Nephron (organoid): ENCODE data around the gene STAMBP.

Source experiments
- H3K27ac Mint-ChIP-seq, 3 experiments: 2 replicates each; pipeline ENCODE4 v1.8.0; 2020; ENCODE audit warnings: mixed read lengths in 3 of 3, mild to moderate bottlenecking in 2 of 3, moderate library complexity in 1 of 3
- H3K27me3 Mint-ChIP-seq: 2 replicates; pipeline ENCODE4 v1.8.0; 2021; ENCODE audit warnings: low read depth, mild to moderate bottlenecking, moderate library complexity, mixed read lengths
- H3K36me3 Mint-ChIP-seq: 2 replicates; pipeline ENCODE4 v1.8.0; 2020; ENCODE audit warnings: low read depth, mixed read lengths
- H3K4me1 Mint-ChIP-seq: 2 replicates; pipeline ENCODE4 v1.8.0; 2020; ENCODE audit warnings: mixed read lengths
- H3K4me3 Mint-ChIP-seq, 3 experiments: 2 replicates each; pipeline ENCODE4 v1.8.0; 2020; ENCODE audit warnings: mild to moderate bottlenecking in 3 of 3, mixed read lengths in 3 of 3, moderate library complexity in 2 of 3
- H3K9me3 Mint-ChIP-seq: 2 replicates; pipeline ENCODE4 v1.8.0; 2020; ENCODE audit warnings: mixed read lengths
- CTCF ChIP-seq, 3 experiments: fragments of 200-600 bp; sonication (generic); IDR thresholded peaks; one replicate each; pipeline ENCODE4 v1.5.0; 2021; ENCODE audit warnings: antibody characterized with exemption in 3 of 3; ENCODE audit not compliant: unreplicated experiment in 3 of 3

Gene STAMBP

GRCh38 chr2:73828389-73828817, 358 bp upstream of the STAMBP start:
- Mint-ChIP-seq H3K27ac (peak overlapping the region; percentile 56 to 97 (median 78)), H3K36me3 (peaks cover 13% of the 10 kb centered on the region), H3K4me3 (peak overlapping the region; percentile 97 to 99 (median 98)), H3K4me1 (peaks cover 29% of the 10 kb centered on the region), H3K9me3 (no peaks in the 10 kb centered on the region), H3K27me3 (peaks cover 12% of the 10 kb centered on the region)
- no peak for TF ChIP-seq CTCF (IDR thresholded peaks at IDR 0.05; ENCODE audit: unreplicated experiment in 3 of 3)

- Mint-ChIP-seq H3K27me3 (peaks cover 6% of the 10 kb centered on the region), H3K4me1 (peaks cover 34% of the 10 kb centered on the region), H3K4me3 (peak overlapping the region; percentile 97 to 99 (median 98)), H3K36me3 (peaks cover 30% of the 10 kb centered on the region), H3K27ac (peak overlapping the region in 1 of 3 experiments; percentile 12), H3K9me3 (no peaks in the 10 kb centered on the region)
- no peak for TF ChIP-seq CTCF (IDR thresholded peaks at IDR 0.05; ENCODE audit: unreplicated experiment in 3 of 3)
These were observed 2.2 kb downstream of the STAMBP start for GRCh38 chr2:73830871-73831401.

- Mint-ChIP-seq H3K4me3 (no peak overlapping the region), H3K27ac (peak overlapping the region in 2 of 3 experiments; percentile 8 to 22), H3K36me3 (peaks cover 30% of the 10 kb centered on the region), H3K9me3 (no peaks in the 10 kb centered on the region), H3K4me1 (peaks cover 38% of the 10 kb centered on the region), H3K27me3 (no peaks in the 10 kb centered on the region)
- TF ChIP-seq CTCF (IDR thresholded peaks at IDR 0.05; ENCODE audit: unreplicated experiment in 3 of 3): no peak
These were observed 4.2 kb downstream of the STAMBP start for GRCh38 chr2:73832930-73833329.

GRCh38 chr2:73836141-73836943, 7.6 kb downstream of the STAMBP start:
- no peaks in the 10 kb centered on the region for H3K9me3 Mint-ChIP-seq
- H3K4me3 Mint-ChIP-seq: no peak overlapping the region
- H3K27ac Mint-ChIP-seq: no peak overlapping the region
- peaks cover 21% of the 10 kb centered on the region for H3K4me1 Mint-ChIP-seq
- no peaks in the 10 kb centered on the region for H3K27me3 Mint-ChIP-seq
- TF ChIP-seq CTCF (IDR thresholded peaks at IDR 0.05; ENCODE audit: unreplicated experiment in 3 of 3): no peak
- H3K36me3 Mint-ChIP-seq: peaks cover 47% of the 10 kb centered on the region

- Mint-ChIP-seq H3K27ac (peak overlapping the region in 1 of 3 experiments; percentile 11), H3K4me1 (peaks cover 15% of the 10 kb centered on the region), H3K36me3 (peaks cover 38% of the 10 kb centered on the region), H3K4me3 (no peak overlapping the region), H3K27me3 (no peaks in the 10 kb centered on the region), H3K9me3 (no peaks in the 10 kb centered on the region)
- TF ChIP-seq CTCF (IDR thresholded peaks at IDR 0.05; ENCODE audit: unreplicated experiment in 3 of 3): no peak
These were observed 9.3 kb downstream of the STAMBP start for GRCh38 chr2:73837847-73838585.
